ENCODE results near the gene INSC.

- no peak for TF ChIP-seq EZH2phosphoT487 (IDR thresholded peaks at IDR 0.05; ENCODE audit: insufficient read depth, low read depth)
- TF ChIP-seq EZH2 (IDR thresholded peaks at IDR 0.05; ENCODE audit: insufficient read depth, poor library complexity, severe bottlenecking): no peak
Observed at GRCh38 chr11:15276621-15277020, 161.9 kb downstream of the INSC start.

Measured in GM23248 (cell line).